GM18505 (cell line): ENCODE results near the gene GAS2L1.

Source experiments
- ATAC-seq: cut with Tn5 transposase; IDR thresholded peaks from one replicate; pipeline ENCODE4 v1.9.1; 2021; ENCODE audit not compliant: unreplicated experiment
- POLR2A ChIP-seq: IDR thresholded peaks from 4 replicates; pipeline ENCODE4 v1.6.1; 2011; ENCODE audit warnings: borderline replicate concordance; ENCODE audit not compliant: insufficient read depth, insufficient read length; ENCODE audit errors: extremely low read depth

The GAS2L1 gene

DNA sequence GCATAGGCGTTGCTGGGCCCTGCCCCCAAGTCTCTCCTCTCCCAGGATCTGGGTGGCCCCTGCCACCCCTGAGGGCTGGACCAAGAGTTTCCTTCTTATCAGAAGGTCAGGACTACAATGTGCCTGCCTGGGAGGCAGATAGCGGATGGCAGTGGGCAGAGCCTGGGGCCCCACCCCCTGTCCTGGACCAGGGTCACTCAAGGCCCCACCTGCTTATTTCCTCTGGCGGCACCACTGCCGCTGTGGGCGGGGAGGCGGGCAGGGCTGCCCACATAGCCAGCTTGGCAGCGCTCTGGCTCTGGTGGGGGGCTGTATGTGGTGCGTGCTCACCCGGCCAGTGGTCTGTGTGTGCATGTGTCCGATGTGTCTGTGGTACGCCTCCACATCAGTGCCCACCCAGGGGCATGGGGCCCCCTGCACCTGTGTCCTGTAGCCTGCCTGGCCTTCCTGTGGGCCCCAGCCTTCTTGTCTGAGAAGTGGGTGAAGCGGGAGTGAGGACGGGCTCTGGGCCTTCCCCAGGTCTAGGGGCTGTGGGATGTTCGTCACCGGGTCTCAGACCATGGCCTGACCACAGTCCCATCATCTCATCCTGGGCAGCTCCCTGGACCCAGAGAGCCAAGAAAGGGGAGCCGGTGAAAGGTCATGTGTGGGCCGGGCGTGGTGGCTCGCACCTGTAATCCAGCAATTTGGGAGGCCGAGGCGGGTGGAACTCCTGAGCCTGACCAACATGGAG, 3.0 kb downstream of the GAS2L1 start:
- no peak for TF ChIP-seq POLR2A
- ATAC-seq = no peak

DNA sequence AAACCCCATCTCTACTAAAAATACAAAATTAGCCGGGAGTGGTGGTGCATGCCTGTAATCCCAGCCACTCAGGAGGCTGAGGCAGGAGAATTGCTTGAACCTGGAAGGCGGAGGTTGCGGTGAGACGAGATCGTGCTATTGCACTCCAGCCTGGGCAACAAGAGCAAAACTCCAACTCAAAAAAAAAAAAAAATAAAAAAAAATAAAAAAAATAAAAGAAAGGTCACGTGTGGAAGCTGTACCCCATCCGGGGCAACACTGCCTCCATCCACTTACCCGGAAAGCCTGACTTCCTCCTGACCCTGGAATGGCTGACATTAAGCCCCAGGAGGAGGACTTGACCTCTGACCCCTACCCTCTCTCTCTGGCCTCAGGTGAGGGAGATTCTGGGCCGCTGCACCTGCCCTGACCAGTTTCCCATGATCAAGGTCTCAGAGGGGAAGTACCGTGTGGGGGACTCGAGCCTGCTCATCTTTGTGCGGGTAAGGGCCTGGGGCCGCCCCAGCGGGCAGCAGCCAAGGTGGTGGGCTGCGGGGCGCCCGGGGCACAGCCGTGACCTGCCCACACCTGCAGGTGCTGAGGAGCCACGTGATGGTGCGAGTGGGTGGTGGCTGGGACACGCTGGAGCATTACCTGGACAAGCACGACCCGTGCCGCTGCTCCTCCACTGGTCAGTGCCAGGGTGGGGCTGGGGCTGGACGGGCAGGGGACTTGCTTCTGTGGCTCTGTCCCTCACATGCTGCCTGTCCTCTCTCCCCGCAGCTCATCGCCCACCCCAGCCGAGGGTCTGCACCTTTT, 3.8 kb downstream of the GAS2L1 start:
- no peak for TF ChIP-seq POLR2A
- ATAC-seq = no peak

GRCh38 chr22:29310863-29311339, 4.5 kb downstream of the GAS2L1 start:
- no peak for TF ChIP-seq POLR2A
- ATAC-seq = no peak

GRCh38 chr22:29311464-29312217, 5.2 kb downstream of the GAS2L1 start:
- TF ChIP-seq POLR2A = no peak
- ATAC-seq = no peak

DNA sequence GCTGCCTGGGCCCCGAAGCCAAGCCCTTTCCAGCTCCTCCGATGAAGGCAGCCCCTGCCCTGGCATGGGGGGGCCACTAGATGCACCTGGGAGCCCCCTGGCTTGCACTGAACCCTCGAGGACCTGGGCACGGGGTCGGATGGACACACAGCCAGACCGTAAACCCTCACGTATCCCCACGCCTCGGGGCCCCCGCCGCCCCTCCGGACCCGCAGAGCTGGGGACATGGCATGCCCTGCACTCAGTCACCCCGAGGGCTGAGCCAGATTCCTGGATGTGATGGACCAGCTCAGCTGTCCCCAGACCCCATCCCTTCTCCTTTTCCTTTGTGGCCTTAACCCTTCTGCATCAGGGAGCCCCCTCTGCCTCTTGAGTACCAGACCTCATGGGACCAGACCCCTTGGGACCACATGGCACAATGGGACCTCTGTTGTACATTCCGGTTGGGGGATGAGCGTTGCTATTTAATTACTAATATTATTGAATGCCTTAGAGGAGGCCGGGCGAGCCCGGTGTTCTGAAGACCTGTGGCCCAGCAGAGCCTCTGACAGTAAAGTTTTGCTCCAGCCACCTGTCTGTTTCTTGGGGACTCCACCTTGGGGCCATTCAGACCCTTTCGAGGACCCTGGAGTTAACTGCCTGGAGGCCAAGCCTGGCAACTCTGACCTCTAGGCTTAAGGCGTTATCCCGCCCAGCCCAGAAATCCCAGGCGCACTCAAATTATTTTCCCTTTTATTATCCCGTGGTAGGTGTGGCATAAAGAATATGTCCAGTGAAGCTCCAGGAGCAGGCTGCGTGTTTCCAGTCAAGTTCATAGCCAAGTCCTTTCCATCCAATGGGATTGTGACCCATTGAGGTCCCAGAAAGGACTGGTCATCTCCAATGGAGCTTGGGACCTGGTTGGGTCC, 6.0 kb downstream of the GAS2L1 start:
- no peak for ATAC-seq
- TF ChIP-seq POLR2A = no peak

DNA sequence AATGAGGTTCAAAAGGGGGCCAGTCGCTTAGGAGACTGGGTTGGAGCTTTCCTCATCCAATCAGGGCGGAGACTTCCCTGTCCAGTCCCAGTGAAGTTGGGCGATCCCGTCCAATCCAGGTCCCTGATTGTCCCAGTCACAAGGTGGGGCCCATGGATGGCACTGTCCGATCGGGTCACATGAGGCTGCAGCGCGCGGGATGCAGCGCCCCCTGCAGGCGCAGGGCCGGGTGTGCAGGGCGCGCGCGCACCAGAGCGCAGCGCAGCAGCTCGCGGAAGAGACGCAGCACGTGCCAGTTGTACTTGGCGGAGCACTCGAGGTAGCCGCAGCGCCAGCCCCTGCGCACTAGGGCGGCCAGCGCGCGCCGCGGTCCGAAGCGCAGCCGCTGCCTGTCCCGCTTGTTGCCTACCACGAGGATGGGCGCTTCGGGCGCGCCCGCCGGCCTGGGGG, 6.7 kb downstream of the GAS2L1 start:
- no peak for TF ChIP-seq POLR2A
- ATAC-seq = no peak

- no peak for TF ChIP-seq POLR2A
- no peak for ATAC-seq
These were observed 7.4 kb downstream of the GAS2L1 start for GRCh38 chr22:29313576-29314466.

GRCh38 chr22:29314537-29315285, 8.3 kb downstream of the GAS2L1 start:
- ATAC-seq = no peak
- TF ChIP-seq POLR2A = no peak

GRCh38 chr22:29315286-29316140, 9.1 kb downstream of the GAS2L1 start, which contains the start of gene RASL10A:
RASL10A (minus strand) TSS chr22:29315697; CDS start chr22:29315246, 451 bp downstream.
- ATAC-seq = no peak
- no peak for TF ChIP-seq POLR2A
